ENCODE data around the gene OR1N1. TPM values are rescaled to one million over a fixed set of nuclear protein-coding genes. Genes with fewer than 3 reads are reported as not detected.

OR1N1 gene
- total and polyA plus RNA-seq, 2 donors (not counting 3 experiments of a cell fraction or from before 2014, with no cell fraction given), result 0.08 TPM; not detected in 1

DNA sequence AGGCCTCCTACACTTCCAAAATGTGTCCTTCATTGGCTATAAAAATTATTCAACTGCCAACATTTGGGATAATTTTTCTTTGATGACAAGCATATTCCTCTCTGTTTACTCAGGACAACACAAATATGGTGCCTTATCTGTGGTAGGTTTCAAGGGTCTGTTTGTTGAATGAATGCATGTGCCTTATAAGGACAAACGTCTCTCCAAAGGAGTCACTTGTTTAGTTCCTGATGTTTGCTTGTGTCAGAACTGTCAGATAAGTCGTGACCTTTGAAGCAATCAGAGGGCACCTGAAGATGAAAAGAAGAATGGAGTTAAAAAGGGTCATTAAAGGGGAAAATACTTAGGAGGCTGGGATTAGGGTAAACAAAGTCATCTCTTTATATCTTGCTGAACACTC lies 20.1 kb downstream of the OR1N1 start:
- dilution Hi-C loops (cut with MboI; ENCODE audit: extremely low pct_ligation_motif_present, low sequenced_read_pairs) (no loop called here), intact Hi-C loops (cut with micrococcal nuclease) (no loop called here)
- H3K9me3 ChIP-seq (replicated peaks; ENCODE audit: control insufficient read depth, insufficient read depth, low read length), result no peaks in the 10 kb centered on the region
- no peaks in the 10 kb centered on the region for H3K9me1 ChIP-seq (replicated peaks; ENCODE audit: control insufficient read depth, extremely low read depth, insufficient read depth, low read length)
- H2AFZ ChIP-seq (ENCODE audit: low read depth, low read length), result no peak overlapping the region
- TF ChIP-seq EZH2 (IDR thresholded peaks at IDR 0.05; ENCODE audit: borderline replicate concordance, low read depth, low read length, severe bottlenecking), result no peak
- TF ChIP-seq, protein P1, sequence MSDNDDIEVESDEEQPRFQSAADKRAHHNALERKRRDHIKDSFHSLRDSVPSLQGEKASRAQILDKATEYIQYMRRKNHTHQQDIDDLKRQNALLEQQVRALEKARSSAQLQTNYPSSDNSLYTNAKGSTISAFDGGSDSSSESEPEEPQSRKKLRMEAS (IDR thresholded peaks at IDR 0.05; ENCODE audit: insufficient read depth, insufficient read length), result no peak
- no peak for TF ChIP-seq FOS (IDR thresholded peaks at IDR 0.05; ENCODE audit: borderline replicate concordance, insufficient read depth, low read length)
- TF ChIP-seq, protein P2, sequence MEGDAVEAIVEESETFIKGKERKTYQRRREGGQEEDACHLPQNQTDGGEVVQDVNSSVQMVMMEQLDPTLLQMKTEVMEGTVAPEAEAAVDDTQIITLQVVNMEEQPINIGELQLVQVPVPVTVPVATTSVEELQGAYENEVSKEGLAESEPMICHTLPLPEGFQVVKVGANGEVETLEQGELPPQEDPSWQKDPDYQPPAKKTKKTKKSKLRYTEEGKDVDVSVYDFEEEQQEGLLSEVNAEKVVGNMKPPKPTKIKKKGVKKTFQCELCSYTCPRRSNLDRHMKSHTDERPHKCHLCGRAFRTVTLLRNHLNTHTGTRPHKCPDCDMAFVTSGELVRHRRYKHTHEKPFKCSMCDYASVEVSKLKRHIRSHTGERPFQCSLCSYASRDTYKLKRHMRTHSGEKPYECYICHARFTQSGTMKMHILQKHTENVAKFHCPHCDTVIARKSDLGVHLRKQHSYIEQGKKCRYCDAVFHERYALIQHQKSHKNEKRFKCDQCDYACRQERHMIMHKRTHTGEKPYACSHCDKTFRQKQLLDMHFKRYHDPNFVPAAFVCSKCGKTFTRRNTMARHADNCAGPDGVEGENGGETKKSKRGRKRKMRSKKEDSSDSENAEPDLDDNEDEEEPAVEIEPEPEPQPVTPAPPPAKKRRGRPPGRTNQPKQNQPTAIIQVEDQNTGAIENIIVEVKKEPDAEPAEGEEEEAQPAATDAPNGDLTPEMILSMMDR (IDR thresholded peaks at IDR 0.05; ENCODE audit: extremely low read depth in 1 of 2, insufficient read depth in 1 of 2, low read depth in 1 of 2, low read length in 2 of 2), result no peak
- no peak for TF ChIP-seq JUN (IDR thresholded peaks at IDR 0.05; ENCODE audit: borderline replicate concordance, insufficient read depth, insufficient read length, low read depth)
- no peak for TF ChIP-seq GATA2 (IDR thresholded peaks at IDR 0.05; ENCODE audit: insufficient read depth, insufficient read length, low read depth, low read length)
- TF ChIP-seq MYC (IDR thresholded peaks at IDR 0.05; ENCODE audit: low read depth, low read length), result no peak
- no peaks in the 10 kb centered on the region for H3K79me2 ChIP-seq (ENCODE audit: control insufficient read depth, insufficient read depth, low read length)
- FAIRE-seq (peak; percentile 59), DNase-seq (ENCODE audit: low read depth, low spot score) (no peak)
- BruUV-seq (replicated peaks), result no TSS peak
- H3K4me1 ChIP-seq (ENCODE audit: control insufficient read depth, extremely low read depth, insufficient read depth, low read length), result no peaks in the 10 kb centered on the region
- H3K27ac ChIP-seq (ENCODE audit: insufficient read depth, low read depth, low read length), result no peak overlapping the region
- no peaks in the 10 kb centered on the region for H3K36me3 ChIP-seq (ENCODE audit: control insufficient read depth in 2 of 2, extremely low read depth in 1 of 2, insufficient read depth in 2 of 2, low read length in 2 of 2)
- no peak overlapping the region for H3K4me2 ChIP-seq (ENCODE audit: insufficient read depth, low read length)
- H3K9ac ChIP-seq (replicated peaks; ENCODE audit: extremely low read depth, insufficient read depth, low read length), result no peak overlapping the region
- no peaks in the 10 kb centered on the region for H4K20me1 ChIP-seq (replicated peaks; ENCODE audit: control insufficient read depth, extremely low read depth, insufficient read depth, low read length)
- no peak overlapping the region for H3K4me3 ChIP-seq (replicated peaks in 1 of 3; ENCODE audit: insufficient read depth in 1 of 3, low read depth in 1 of 3, low read length in 3 of 3)
- POLR2A ChIA-PET, result no interaction called here
- CTCF ChIA-PET, result interaction anchor here (2.8 kb wide), 1 partner anchor 8 kb away, joined by 18 read pairs; no protein-coding TSS in a partner anchor
- H3K27me3 ChIP-seq (ENCODE audit: control insufficient read depth in 2 of 2, insufficient read depth in 2 of 2, low read length in 2 of 2), result peaks cover 8 to 14% of the 10 kb centered on the region in 2 experiments

Data from endothelial cell of umbilical vein (primary cell).